GM13976 (cell line): ENCODE data around the gene ERCC4.

Experiments
- DNase-seq: peaks from one replicate; pipeline ENCODE4 v3.0.0; 2012; ENCODE audit warnings: low spot score
- in situ Hi-C: fragments of 300-500 bp; cut with MboI; formaldehyde crosslinking; loops from one replicate; pipeline ENCODE4 v1.12.0; 2022; ENCODE audit warnings: low sequenced_read_pairs, mixed read lengths, inconsistent platforms; ENCODE audit not compliant: unreplicated experiment
- TF ChIP-seq, protein P1 (sequence below): IDR thresholded peaks from 2 replicates; pipeline ENCODE4 v1.5.1; 2012; ENCODE audit warnings: borderline replicate concordance, mild to moderate bottlenecking; ENCODE audit not compliant: insufficient read depth; ENCODE audit errors: extremely low read depth, missing control alignments, control extremely low read depth

The ERCC4 gene

DNA sequence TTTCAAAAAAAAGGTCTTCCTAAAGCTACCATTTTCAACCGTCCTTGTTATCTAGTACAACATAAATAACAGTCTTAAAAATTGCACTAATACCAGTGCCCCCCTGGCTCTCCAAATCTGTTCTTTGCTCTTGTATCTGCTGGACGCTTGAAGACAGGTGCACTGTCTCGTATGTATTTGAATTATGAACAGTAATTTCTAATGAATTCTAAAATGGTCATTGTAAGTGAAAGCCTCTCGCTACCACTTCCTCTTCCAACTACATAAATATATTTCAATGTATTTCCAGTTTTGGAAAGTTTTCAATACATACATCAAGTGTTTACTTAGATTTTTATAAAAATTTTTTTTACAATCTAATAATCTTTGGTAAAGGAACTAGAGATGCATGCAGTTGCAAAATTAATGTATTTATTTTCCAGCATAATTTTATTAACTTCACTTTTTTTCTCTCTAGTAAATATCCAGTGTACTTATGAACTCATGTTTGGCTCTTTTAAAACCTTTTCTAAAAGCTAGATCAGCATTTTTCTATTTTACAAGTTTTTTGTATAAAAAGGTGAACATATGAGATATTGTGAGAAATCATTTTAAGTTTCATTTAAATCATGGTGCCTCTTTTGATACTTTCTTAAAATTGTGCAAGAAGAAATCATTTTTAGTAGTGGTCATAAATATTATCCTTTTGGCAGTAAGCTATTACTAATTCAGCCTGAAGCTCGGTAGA, 31.0 kb downstream of the ERCC4 start:
- TF ChIP-seq, protein P1, sequence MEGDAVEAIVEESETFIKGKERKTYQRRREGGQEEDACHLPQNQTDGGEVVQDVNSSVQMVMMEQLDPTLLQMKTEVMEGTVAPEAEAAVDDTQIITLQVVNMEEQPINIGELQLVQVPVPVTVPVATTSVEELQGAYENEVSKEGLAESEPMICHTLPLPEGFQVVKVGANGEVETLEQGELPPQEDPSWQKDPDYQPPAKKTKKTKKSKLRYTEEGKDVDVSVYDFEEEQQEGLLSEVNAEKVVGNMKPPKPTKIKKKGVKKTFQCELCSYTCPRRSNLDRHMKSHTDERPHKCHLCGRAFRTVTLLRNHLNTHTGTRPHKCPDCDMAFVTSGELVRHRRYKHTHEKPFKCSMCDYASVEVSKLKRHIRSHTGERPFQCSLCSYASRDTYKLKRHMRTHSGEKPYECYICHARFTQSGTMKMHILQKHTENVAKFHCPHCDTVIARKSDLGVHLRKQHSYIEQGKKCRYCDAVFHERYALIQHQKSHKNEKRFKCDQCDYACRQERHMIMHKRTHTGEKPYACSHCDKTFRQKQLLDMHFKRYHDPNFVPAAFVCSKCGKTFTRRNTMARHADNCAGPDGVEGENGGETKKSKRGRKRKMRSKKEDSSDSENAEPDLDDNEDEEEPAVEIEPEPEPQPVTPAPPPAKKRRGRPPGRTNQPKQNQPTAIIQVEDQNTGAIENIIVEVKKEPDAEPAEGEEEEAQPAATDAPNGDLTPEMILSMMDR: no peak
- no peak for DNase-seq
- in situ Hi-C loops: no loop called here

DNA sequence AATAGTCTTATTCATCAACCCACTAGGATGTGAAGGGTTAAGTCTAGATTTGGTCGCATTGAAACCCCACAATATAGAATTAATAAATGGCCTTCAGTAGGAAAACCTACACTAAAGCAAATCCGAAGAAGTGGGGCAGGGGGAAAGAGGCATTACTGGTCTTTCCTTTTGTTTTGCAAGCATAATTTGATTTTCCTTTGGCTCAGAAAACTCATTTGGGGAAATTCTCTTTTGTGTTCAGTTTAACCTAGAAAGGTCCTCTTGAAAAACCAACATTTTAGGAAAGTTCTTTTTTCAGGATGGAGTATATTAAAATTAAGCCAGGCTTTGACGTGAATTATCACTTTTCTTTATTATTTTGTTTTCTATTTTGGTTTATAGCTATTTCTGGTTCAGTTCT, 31.7 kb downstream of the ERCC4 start:
- DNase-seq: no peak
- TF ChIP-seq, protein P1: no peak
- in situ Hi-C loops: no loop called here

DNA sequence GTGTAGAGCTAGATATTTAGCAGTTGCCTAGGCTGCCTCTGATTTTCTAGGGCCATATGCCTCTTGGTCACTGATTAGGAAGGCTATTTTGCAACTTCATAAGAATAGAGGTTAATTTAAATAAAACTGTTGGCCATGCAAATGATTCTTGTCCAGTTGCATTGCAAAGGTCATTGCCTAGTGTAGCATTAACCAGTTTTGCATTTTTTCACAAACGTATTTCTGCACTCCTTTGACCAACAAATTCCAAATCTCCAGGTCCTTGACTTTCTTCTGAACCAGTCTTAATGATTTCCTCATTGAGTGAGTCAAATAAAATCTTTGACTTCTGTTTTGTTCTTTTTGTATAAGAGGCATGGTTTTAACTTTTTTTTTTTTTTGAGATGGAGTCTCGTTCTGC, 33.5 kb downstream of the ERCC4 start:
- DNase-seq: no peak
- TF ChIP-seq, protein P1: no peak
- in situ Hi-C loops: no loop called here

DNA sequence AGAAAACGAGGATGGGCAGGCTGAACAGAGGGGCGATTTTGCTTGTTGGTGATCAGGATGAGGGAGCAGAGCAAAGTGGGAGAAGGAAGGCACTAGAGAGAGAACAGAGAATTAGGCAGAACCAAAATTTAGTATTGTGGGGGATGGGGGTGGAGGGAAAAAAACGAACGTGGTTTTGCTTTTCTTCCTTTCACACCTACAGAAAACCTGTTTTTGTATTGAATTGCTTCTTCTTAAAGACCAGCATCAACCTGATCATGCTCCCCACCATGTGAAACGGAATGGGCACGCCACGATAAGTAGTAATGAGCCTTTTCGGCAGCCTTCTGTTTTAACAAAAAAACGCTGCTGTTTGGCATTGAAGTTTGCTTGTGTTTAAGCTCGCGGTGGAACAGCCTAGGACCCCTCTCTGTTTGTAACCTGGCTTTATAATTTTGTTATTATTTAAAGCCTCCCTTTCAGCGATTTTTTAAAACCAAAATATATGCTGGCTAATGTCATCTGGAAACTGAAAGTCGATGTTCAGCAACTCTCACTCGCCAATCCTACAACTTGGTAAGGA, 36.8 kb downstream of the ERCC4 start:
- in situ Hi-C loops: no loop called here
- TF ChIP-seq, protein P1: no peak
- DNase-seq: peak; percentile 57

DNA sequence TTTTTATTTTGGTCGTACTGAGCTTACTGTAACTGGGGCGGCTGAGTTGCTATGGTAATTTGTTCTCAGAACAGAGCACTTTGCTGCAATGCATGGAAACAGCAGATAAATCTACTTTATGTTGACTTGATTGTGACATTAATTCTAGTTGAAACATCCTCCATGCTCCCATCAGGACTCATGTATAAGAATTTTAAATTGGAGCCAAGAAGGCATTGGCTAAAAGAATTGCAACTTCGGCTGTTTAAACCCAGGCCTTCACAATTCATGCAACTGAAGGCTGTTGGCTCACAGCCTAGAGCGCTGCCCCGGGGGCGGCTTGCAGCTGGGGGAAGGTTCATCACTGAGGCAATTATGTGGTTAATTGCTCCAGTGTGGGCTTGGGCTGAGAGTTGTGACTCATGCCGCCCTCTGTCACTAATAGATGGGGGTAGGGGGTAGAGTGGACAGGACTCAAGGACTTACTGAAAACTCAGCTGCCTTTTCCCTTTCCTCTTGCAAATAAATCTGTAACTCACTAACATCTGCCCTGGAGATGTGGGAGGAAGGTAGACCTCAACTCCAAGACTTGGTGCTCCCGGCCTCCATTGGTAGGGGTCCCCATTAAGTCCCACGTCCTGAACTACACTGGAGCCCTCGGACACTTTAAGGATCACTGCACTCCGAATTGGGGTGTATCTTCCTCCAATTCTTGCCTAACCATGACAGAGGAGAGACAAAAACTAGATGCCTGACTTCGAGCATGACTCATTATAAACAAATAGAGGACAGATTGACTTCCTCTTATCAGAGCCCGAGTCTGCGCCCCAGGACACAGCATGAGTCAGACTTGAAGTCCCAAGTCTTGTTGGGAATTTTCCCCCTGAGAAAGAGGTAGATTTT, 37.5 kb downstream of the ERCC4 start:
- TF ChIP-seq, protein P1: no peak
- in situ Hi-C loops: no loop called here
- peak; percentile 56 for DNase-seq

DNA sequence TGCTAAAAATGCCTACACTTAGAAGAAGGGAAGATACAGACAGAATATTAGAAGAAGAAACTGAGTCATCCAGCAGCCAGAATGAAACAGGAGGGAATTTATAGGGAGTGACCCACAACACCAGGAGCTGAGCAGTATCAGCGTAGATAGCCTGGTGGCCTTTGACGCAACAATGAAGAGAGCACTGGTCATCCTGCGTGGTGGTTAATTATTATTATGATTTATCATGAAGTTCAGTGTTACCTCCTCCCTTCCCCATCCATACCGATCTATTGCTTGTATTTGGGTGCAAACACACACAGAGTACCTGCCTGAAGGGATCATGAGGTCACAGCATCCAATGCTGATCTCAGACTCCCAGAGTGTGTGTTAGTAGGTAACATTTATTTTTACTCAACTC, 38.5 kb downstream of the ERCC4 start:
- DNase-seq: no peak
- TF ChIP-seq, protein P1: no peak
- in situ Hi-C loops: no loop called here
